GM12891 (cell line): ENCODE results near the gene NET1.

Experiments used
- PAX5 ChIP-seq: IDR thresholded peaks from 2 replicates; pipeline ENCODE4 v1.6.1; 2011; ENCODE audit warnings: low read length, moderate library complexity, mild to moderate bottlenecking; ENCODE audit not compliant: insufficient read depth, severe bottlenecking
- POLR2A ChIP-seq: IDR thresholded peaks from 2 replicates; pipeline ENCODE4 v1.6.1; 2011; ENCODE audit warnings: low read depth, low read length, control low read depth
- POLR2AphosphoS5 ChIP-seq: IDR thresholded peaks from 2 replicates; pipeline ENCODE4 v1.6.1; 2011; ENCODE audit warnings: low read depth, low read length, control low read depth
- POU2F2 ChIP-seq: IDR thresholded peaks from 2 replicates; pipeline ENCODE4 v1.6.1; 2011; ENCODE audit warnings: low read depth, mild to moderate bottlenecking, control low read depth, low read length, moderate library complexity
- SPI1 ChIP-seq: IDR thresholded peaks from 2 replicates; pipeline ENCODE4 v1.6.1; 2011; ENCODE audit warnings: low read depth, low read length, control low read depth
- TAF1 ChIP-seq: IDR thresholded peaks from 2 replicates; pipeline ENCODE4 v1.6.1; 2011; ENCODE audit warnings: low read depth, low read length, control low read depth

DNA sequence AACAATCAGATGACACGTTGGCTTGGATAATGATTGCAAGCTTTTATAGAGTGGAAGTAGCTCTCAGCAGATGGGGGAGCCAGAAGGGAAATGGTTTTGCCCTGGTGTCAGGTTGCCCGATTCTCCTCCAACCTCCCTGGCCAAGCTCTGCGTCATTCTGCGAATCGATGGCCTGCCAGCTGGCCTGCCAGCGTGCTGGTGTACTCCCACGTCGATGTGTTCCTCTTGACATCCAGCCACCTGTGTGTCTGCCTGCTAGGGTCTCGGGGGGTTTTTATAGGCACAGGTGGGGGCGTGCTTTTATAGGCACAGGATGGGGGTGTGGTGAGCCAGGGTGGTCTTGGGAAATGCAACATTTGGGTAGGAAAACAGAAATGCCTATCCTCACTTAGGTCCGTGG, 4.6 kb downstream of the NET1 start:
- no peak for TF ChIP-seq SPI1
- no peak for TF ChIP-seq POLR2AphosphoS5
- TF ChIP-seq POLR2A = no peak
- no peak for TF ChIP-seq POU2F2
- no peak for TF ChIP-seq TAF1
- no peak for TF ChIP-seq PAX5
